ENCODE data around the gene AFAP1.

Gene AFAP1

DNA sequence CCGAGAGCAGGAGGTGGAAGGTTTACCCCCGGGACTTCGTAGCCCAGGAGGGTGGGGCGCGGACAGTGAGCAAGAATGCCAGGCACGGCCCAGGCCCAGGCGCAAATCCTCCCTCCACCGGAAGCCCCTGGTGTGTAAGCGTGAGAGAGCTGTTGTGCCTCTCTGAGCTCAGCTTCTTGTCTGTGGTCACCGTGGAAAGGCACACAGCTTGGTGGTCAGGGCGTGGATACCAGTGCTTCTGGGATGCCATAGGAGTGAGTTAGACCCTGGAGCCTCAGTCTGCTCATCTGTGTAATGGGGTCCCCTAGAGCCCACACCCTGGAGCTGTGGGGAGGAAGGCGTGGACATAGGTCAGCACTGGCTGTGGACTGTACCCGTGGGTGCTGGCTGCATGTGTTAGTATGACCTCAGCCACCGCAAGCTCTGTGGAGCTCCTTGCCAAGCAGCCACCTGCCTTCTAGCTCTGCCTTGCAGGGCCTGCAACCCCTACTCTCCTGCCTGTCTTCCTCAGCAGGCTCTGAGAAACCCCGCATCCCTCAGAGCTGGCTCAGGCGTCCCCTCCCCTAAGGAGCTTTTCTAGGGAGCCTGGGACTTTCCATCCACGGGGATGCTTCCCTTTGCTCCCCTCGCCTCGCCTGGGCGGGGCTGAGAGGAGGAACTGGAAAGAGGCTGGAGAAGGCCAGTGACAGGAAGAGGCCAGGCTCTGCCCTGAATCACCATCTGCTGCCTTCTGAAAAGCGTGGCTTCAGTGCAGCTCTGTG lies 28.0 kb upstream of the AFAP1 start:
- DNase-seq = no peak

DNA sequence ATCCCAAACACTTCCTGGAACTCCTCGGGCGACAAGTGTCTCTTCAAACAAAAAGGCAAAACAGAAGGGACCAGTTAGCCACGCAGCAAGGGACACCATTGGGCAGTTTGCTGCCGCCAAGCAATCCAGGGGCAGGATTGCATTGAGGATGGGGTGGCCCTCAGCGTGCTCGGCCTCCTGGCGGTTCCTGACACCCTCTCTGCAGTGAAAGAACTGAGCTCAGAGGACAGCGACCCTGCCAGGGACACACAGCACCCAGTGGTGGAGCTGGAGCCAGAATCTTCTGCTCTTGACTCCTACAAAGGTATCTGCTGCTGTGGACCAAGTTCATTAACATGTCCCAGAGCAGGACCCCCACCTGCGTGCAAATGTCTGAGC lies 27.4 kb upstream of the AFAP1 start:
- no peak for DNase-seq

GRCh38 chr4:7966281-7967062 lies 26.8 kb upstream of the AFAP1 start:
- no peak for DNase-seq

DNA sequence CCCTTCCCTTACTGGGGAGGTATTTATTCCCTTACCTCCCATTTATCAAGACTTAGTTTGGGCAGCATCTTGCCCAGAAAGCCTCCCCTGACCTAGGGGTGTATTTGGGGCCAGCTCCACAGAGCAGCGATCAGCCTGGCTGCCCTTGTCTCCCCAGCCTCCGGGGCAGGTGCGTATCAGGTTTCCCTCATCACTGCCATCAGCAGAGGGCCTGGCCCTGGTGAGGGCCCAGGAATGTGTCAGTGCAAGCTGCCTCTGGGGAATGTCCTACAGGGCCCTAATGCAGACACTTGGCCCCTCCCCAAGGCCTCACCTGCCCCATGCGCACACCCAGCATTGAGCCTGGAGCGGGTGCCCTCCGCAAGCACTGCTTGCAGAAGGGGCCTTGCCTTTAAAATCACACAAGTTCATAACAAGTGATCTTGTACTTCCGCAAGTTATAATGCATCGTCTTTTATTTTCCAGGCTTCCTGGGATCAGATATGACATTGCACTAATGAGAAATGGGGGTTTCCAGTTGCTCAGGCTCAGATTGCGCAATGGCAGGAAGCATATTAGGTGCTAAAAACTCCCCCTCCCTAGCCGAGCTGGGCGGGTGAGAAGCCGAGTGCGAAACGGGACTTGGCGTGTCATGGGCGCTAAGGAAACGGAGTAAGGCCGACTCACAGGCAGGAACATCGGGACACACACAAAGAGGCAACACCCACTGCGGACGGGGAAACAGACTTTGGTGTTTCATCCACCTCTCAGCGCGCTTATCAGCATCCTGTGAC lies 25.4 kb upstream of the AFAP1 start:
- peak in 1 of 2 experiments; percentile 59 for DNase-seq

GRCh38 chr4:7964459-7964858 lies 24.8 kb upstream of the AFAP1 start:
- peak in 1 of 2 experiments; percentile 60 for DNase-seq

- no peak for DNase-seq
Measured at GRCh38 chr4:7963691-7964090, 24.0 kb upstream of the AFAP1 start.

- DNase-seq = no peak
Measured at GRCh38 chr4:7962609-7963508, 23.2 kb upstream of the AFAP1 start.

- peak; percentile 81 to 87 for DNase-seq
Measured at GRCh38 chr4:7960790-7961655, 21.4 kb upstream of the AFAP1 start.

DNA sequence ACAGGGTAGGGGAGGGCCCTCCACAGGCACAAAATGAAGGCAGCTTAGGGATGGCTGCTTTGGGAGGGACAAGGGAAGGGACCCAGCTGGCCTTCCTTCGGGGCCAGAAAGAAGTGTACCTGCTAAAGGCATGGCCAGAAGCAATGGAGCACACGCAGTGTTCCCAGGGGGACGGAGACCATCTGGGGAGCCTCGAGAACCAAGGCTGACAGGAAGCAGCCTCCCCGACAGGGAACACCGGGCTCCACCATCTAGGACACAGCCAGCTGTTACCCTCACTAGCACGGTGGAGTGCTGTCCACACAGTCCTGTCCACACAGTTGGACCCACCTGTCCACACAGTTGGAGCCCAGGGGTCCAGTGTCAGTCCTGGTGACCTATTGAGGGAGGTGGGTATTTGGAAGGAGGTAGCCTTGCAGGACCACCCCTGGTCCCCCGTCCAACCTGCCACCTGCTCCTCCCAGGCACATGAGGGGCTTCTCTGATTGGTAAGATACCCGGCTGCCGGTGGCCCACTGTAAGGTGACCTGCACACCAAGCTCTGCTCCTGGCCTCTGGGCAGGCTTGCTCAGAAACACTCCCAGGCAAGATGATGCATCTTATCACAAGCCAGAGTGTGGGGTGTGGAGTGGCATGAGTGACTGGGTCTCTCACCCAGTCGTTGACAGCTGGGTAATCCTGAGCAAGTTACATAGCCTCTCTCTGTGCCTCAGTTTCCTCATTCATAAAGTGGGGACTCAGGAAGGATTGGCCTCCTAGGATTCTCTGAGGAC lies 20.5 kb upstream of the AFAP1 start:
- peak in 1 of 2 experiments; percentile 58 for DNase-seq

DNA sequence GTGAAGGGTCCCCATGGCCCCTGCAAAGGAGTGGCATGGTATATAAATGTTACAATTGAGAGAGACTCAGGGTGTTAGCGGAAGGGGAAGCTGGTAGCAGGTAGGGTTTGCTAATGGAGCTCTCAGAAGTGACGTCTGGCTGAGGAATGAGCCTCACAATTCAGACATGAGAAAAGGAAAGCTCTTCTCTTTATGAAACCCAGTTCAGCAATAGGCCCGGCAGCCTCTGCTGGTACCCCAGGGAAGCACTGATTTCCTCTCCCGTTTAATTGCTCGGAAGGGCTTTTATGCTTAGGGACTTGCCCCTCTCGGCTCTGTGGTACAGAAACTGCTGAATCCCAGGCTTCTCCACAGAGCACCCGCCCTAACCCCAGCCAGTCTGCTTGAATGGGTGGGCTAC lies 19.4 kb upstream of the AFAP1 start:
- no peak for DNase-seq

DNA sequence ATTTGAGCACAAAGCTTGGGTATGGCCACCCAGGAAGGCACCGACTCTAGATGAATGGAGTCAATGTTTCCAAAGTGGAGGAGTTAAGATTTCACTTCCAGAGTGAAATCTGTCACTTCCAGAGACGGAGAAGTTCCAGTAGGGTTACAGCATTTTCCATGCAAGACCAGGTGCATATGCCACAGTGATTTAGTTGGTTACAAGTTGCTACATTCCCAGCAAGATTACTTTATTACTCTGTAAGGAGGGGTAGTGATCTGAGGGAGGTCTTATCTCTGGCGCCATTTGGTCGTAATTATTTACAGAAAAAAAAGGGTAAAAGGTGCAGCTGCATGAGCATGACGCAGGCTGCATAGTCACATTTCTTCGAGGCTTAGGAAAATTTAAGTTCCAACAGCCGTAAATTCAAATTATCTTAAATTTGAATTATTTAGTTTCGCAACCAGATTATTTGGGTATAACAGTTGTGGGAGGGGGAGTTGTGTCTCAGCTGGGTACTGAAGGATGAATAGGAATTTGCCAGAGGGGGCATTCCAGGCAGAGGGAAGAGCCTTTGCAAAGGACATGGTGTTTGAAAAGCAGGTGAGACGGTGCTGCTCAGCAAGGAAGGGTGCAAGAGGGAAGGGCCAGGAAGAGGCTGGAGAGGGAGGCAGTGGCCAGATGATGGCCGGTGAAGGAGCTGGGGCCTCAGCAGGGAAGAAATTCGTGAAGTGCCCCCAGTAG lies 17.4 kb upstream of the AFAP1 start:
- no peak for DNase-seq

DNA sequence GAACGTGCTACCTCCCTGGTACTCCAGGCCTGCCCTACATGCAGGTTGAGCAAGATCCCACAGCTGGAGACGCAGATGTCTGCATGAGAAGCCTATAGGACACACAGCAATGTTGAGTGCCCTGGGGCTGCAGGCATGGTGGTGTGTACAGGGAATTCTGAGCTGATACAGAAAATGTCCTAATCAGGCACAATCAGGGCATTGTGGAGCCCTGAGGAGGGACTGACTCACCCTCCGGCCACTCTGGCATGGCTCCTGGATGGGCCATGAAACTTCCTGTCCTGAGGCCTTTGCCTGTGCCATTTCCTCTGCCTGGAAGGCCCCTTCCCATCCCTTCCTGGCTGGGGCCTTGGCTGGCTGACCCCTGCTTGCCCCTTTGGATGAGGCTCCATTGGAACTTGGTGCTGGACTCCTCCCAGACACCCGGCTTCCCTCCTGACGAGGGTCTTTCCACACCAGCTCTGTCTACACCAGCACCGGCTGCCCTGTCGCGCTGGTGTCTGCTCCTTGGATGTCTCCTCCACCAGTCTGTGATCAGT lies 16.7 kb upstream of the AFAP1 start:
- no peak for DNase-seq

- no peak for DNase-seq
Measured at GRCh38 chr4:7955393-7955792, 15.7 kb upstream of the AFAP1 start.

- DNase-seq = no peak
Measured at GRCh38 chr4:7952615-7953014, 13.0 kb upstream of the AFAP1 start.

DNA sequence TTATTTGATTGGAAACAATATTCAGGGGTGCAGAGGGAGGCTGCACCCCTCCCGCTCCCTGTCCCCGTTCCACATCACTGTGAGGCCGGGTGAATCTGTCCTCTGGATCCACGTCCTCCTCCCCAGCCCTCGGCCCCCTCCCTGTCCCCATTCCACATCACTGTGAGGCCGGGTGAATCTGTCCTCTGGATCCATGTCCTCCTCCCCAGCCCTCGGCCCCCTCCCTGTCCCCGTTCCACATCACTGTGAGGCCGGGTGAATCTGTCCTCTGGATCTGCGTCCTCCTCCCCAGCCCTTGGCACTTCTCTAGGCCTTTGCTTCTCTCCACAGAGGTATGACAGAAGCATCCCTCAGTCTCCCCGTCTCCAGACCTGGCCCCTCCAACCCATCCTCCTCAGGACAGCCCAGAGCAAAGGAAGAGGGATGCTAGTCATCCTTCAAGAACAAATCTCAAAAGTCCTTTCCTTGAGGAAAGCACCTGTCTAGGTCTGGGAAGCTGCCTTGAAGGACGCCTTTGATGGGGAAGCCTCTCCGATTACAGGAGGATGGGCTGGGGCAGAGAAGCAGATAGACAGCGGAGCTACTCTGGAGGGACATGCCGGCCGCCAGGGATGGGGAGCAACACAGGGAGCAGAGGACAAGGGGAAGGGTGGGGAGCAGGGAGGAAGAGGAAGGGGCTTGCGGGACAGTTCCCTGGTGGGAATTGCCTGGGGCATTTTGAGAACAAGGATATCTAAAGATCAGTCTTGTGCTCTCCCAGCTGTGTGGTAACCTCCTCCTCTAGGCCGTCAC lies 10.8 kb upstream of the AFAP1 start:
- no peak for DNase-seq

GRCh38 chr4:7949759-7950158 lies 10.1 kb upstream of the AFAP1 start:
- no peak for DNase-seq

DNA sequence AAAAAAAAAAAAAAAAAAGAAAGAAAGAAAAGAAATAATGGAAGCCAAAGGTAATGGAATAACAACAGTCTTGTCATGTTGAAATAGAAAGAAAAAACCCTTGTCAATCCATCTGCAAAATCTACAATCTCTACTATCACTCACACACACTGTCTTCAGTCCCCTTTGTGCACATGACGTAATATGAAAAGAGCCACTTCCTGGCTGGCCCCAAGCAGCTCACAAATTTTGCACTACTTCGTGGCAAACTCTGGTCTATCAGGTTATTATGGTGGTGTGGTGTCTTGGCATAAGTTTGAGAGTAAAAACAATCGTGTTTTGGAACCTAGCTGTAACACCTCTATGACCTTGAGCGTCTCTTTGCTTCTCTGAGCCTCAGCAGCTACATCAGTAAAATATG lies 8.3 kb upstream of the AFAP1 start:
- no peak for DNase-seq

- DNase-seq = no peak
Measured at GRCh38 chr4:7945709-7946380, 6.2 kb upstream of the AFAP1 start.

All from activated CD4-positive, alpha-beta T cell treated with anti-CD3 and anti-CD28 coated beads, Interleukin-2, amount 50 U/mL, for 48 hours (primary cell).